Measurements from ENCODE around the gene GPC6. TPM values are rescaled to one million over a fixed set of nuclear protein-coding genes. Genes with fewer than 3 reads are reported as not detected.

Gene GPC6
- polyA plus RNA-seq, 2 of the 4 experiments (the other 2 are of a cell fraction), result 8.0 to 14.4 TPM

- no peak for TF ChIP-seq JUN (IDR thresholded peaks at IDR 0.05)
- no peak for TF ChIP-seq HES2 (IDR thresholded peaks at IDR 0.05)
- TF ChIP-seq RCOR1 (IDR thresholded peaks at IDR 0.05; ENCODE audit: low read depth, low read length), result no peak
- TF ChIP-seq CHD2 (IDR thresholded peaks at IDR 0.05; ENCODE audit: low read length, partially characterized antibody), result no peak
- TF ChIP-seq, protein P1, sequence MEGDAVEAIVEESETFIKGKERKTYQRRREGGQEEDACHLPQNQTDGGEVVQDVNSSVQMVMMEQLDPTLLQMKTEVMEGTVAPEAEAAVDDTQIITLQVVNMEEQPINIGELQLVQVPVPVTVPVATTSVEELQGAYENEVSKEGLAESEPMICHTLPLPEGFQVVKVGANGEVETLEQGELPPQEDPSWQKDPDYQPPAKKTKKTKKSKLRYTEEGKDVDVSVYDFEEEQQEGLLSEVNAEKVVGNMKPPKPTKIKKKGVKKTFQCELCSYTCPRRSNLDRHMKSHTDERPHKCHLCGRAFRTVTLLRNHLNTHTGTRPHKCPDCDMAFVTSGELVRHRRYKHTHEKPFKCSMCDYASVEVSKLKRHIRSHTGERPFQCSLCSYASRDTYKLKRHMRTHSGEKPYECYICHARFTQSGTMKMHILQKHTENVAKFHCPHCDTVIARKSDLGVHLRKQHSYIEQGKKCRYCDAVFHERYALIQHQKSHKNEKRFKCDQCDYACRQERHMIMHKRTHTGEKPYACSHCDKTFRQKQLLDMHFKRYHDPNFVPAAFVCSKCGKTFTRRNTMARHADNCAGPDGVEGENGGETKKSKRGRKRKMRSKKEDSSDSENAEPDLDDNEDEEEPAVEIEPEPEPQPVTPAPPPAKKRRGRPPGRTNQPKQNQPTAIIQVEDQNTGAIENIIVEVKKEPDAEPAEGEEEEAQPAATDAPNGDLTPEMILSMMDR (IDR thresholded peaks at IDR 0.05), result no peak
- no peak for TF ChIP-seq EP300 (IDR thresholded peaks at IDR 0.05)
- TF ChIP-seq TFCP2L1 (CRISPR knock-in tag; IDR thresholded peaks at IDR 0.05), result no peak
Observed at GRCh38 chr13:93751117-93751516, 524.5 kb downstream of the GPC6 start (continued).

DNA sequence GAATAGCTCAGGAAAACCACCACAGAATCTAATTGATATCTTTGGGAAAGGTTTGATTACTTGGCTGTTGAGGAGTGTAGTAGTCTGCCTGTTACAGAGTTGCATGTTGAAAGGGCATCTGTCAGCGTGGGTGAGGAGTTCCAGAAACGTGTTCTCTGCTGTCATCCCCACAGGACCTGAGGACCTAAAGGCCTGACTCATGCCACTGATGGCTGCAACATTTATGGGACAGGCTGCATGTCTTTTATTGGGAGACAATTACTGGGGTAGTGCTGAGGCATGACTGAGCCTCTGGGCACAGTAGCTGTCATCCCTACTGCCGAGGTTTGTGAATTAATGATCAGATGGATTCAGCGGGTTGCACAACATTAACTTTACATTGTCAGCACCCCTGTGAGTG is 525.9 kb downstream of the GPC6 start:
- H3K27ac ChIP-seq, result no peak overlapping the region
- H3K9me3 ChIP-seq, result no peaks in the 10 kb centered on the region
- ATAC-seq (no peak), DNase-seq (ENCODE audit: low read depth in 1 of 2, low spot score in 1 of 2) (no peak), FAIRE-seq (no peak)
- no peak for TF ChIP-seq CHD4 (IDR thresholded peaks at IDR 0.05; ENCODE audit: borderline replicate concordance)
- TF ChIP-seq RFX5 (IDR thresholded peaks at IDR 0.05), result no peak
- TF ChIP-seq, protein P2, sequence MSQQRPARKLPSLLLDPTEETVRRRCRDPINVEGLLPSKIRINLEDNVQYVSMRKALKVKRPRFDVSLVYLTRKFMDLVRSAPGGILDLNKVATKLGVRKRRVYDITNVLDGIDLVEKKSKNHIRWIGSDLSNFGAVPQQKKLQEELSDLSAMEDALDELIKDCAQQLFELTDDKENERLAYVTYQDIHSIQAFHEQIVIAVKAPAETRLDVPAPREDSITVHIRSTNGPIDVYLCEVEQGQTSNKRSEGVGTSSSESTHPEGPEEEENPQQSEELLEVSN (IDR thresholded peaks at IDR 0.05; ENCODE audit: borderline replicate concordance, low read depth), result no peak
- no peak for TF ChIP-seq POLR2A (IDR thresholded peaks at IDR 0.05; ENCODE audit: low read length)
- no peak for TF ChIP-seq JUNB (IDR thresholded peaks at IDR 0.05)
- no peak for TF ChIP-seq CHD2 (IDR thresholded peaks at IDR 0.05; ENCODE audit: low read length, partially characterized antibody)
- TF ChIP-seq HES2 (IDR thresholded peaks at IDR 0.05), result no peak
- TF ChIP-seq TP53 (CRISPR knock-in tag; IDR thresholded peaks at IDR 0.05), result no peak
- no peak for TF ChIP-seq MAZ (IDR thresholded peaks at IDR 0.05; ENCODE audit: borderline replicate concordance, low read depth, low read length)
- TF ChIP-seq ZFP36 (IDR thresholded peaks at IDR 0.05; ENCODE audit: borderline replicate concordance, partially characterized antibody), result no peak
- TF ChIP-seq ESRRA (IDR thresholded peaks at IDR 0.05; ENCODE audit: borderline replicate concordance, low read length), result no peak
- no peak for TF ChIP-seq SREBF2 (IDR thresholded peaks at IDR 0.05)
- TF ChIP-seq HMGXB4 (CRISPR knock-in tag; IDR thresholded peaks at IDR 0.05; ENCODE audit: borderline replicate concordance), result no peak
- no peak for TF ChIP-seq KDM1A (IDR thresholded peaks at IDR 0.05; ENCODE audit: low read depth)
- no peak for TF ChIP-seq TFCP2L1 (CRISPR knock-in tag; IDR thresholded peaks at IDR 0.05)
- no peak for TF ChIP-seq HOXB13 (CRISPR knock-in tag; IDR thresholded peaks at IDR 0.05; ENCODE audit: low read depth)
- TF ChIP-seq MYC (IDR thresholded peaks at IDR 0.05; ENCODE audit: borderline replicate concordance, low read length), result no peak
- TF ChIP-seq FOSB (CRISPR knock-in tag; IDR thresholded peaks at IDR 0.05), result no peak
- no peak for TF ChIP-seq POLR2AphosphoS2 (conservative IDR thresholded peaks at IDR 0.05; ENCODE audit: low read length)
- no peak for TF ChIP-seq HDAC2 (IDR thresholded peaks at IDR 0.05)
- H3K4me3 ChIP-seq, result no peak overlapping the region
- ChIA-PET POLR2A (no interaction called here), CTCF (no interaction called here)
- 41% methylated on average over 4 of the region's 4 CpGs for WGBS (ENCODE audit: missing lambda C conversion rate)
- no peak overlapping the region for H3K4me2 ChIP-seq
- no peaks in the 10 kb centered on the region for H3K4me1 ChIP-seq

All from A549 (cell line).